ENCODE measurements around the gene RILPL2. TPM values are rescaled to one million over a fixed set of nuclear protein-coding genes. Genes with fewer than 3 reads are reported as not detected.

The RILPL2 gene
- total RNA-seq, 1 experiment from 2014 or later = 3.6 TPM

DNA sequence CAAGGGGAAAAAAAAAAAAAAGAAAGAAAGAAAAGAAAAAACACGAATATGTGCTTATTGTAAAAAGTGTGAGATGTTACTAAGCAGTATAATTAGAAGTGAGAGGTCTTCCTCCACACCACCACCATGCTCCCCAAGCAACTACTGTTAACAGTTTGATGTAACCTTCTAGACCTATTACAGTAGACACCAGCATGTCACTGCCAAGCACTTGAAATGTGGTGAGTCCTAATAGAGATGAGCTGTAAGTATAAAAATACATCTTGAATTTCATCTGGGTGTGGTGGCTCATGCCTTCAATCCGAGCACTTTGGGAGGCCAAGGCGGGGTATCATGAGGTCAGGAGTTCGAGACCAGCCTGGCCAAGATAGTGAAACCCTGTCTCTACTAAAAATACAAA is 13.4 kb upstream of the RILPL2 start:
- intact Hi-C loops (cut with micrococcal nuclease; ENCODE audit: unreplicated experiment) = no loop called here
- POLR2A ChIA-PET (ENCODE audit: unreplicated experiment) = no interaction called here
- no TSS peak for BruUV-seq (replicated peaks)

GRCh38 chr12:123449249-123449733 is 12.8 kb upstream of the RILPL2 start:
- Histone ChIP-seq H3K4me1 (replicated peaks; ENCODE audit: insufficient read depth) (peaks cover 38% of the 10 kb centered on the region), H3K27me3 (ENCODE audit: insufficient read depth, low read depth) (no peaks in the 10 kb centered on the region), H3F3A (ENCODE audit: insufficient read depth, low read depth) (peaks cover 55% of the 10 kb centered on the region), H3K4me3 (no peak overlapping the region), H3K9me3 (ENCODE audit: insufficient read depth, low read depth) (no peaks in the 10 kb centered on the region), H2AFZ (peak overlapping the region; percentile 39; the same call in 1 of the 2 replicates), H4K20me1 (ENCODE audit: insufficient read depth) (no peaks in the 10 kb centered on the region), H3K4me2 (no peak overlapping the region), H3K9me2 (ENCODE audit: insufficient read depth) (no peaks in the 10 kb centered on the region), H3K36me3 (ENCODE audit: low read depth) (no peaks in the 10 kb centered on the region), H3K79me2 (ENCODE audit: low read depth) (no peaks in the 10 kb centered on the region), H3K27ac (0 out of 2 replicates have a peak overlapping the region, but pooled peaks have one; percentile 16)
- POLR2A ChIA-PET (ENCODE audit: unreplicated experiment) = no interaction called here
- TF ChIP-seq EZH2 (IDR thresholded peaks at IDR 0.05; ENCODE audit: low read depth) = no peak
- TF ChIP-seq, protein P1, sequence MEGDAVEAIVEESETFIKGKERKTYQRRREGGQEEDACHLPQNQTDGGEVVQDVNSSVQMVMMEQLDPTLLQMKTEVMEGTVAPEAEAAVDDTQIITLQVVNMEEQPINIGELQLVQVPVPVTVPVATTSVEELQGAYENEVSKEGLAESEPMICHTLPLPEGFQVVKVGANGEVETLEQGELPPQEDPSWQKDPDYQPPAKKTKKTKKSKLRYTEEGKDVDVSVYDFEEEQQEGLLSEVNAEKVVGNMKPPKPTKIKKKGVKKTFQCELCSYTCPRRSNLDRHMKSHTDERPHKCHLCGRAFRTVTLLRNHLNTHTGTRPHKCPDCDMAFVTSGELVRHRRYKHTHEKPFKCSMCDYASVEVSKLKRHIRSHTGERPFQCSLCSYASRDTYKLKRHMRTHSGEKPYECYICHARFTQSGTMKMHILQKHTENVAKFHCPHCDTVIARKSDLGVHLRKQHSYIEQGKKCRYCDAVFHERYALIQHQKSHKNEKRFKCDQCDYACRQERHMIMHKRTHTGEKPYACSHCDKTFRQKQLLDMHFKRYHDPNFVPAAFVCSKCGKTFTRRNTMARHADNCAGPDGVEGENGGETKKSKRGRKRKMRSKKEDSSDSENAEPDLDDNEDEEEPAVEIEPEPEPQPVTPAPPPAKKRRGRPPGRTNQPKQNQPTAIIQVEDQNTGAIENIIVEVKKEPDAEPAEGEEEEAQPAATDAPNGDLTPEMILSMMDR (conservative IDR thresholded peaks at IDR 0.05) = no peak
- no peak for DNase-seq
- CTCF ChIA-PET = no interaction called here
- BruUV-seq (replicated peaks) = no TSS peak
- intact Hi-C loops (cut with micrococcal nuclease; ENCODE audit: unreplicated experiment) = no loop called here

More for the DNA sequence above, 13.4 kb upstream of the RILPL2 start:
- H3K4me2 ChIP-seq = no peak overlapping the region
- H3K9me3 ChIP-seq (ENCODE audit: insufficient read depth, low read depth) = no peaks in the 10 kb centered on the region
- no peak overlapping the region for H3K27ac ChIP-seq
- no peaks in the 10 kb centered on the region for H3K79me2 ChIP-seq (ENCODE audit: low read depth)
- no peak overlapping the region for H3K4me3 ChIP-seq
- no peaks in the 10 kb centered on the region for H4K20me1 ChIP-seq (ENCODE audit: insufficient read depth)
- CTCF ChIA-PET = interaction anchor here (0.6 kb wide), 1 partner anchor 10 kb away, joined by 5 read pairs; no protein-coding TSS in a partner anchor
- peaks cover 33% of the 10 kb centered on the region for H3K4me1 ChIP-seq (replicated peaks; ENCODE audit: insufficient read depth)
- no peak for DNase-seq
- H3F3A ChIP-seq (ENCODE audit: insufficient read depth, low read depth) = peaks cover 50% of the 10 kb centered on the region
- no peaks in the 10 kb centered on the region for H3K9me2 ChIP-seq (ENCODE audit: insufficient read depth)
- H3K27me3 ChIP-seq (ENCODE audit: insufficient read depth, low read depth) = no peaks in the 10 kb centered on the region
- TF ChIP-seq EZH2 (IDR thresholded peaks at IDR 0.05; ENCODE audit: low read depth) = no peak
- TF ChIP-seq, protein P1 (conservative IDR thresholded peaks at IDR 0.05) = no peak
- H2AFZ ChIP-seq = no peak overlapping the region
- H3K36me3 ChIP-seq (ENCODE audit: low read depth) = no peaks in the 10 kb centered on the region

DNA sequence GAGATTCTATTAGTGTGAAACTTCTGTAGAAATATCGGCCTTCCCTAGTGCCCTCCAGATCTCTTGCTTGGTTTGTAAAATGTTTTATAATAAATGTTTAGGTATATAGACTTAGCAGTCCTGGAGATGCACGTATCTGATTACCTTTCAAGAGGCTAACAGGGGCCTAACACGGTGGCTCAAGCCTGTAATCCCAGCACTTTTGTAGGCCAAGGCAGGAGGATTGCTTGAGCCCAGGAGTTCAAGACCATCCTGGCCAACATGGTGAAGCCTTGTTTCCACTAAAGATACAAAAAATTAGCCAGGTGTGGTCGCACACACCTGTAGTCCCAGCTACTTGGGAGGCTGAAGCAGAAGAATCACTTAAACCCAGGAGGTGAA is 9.8 kb upstream of the RILPL2 start:
- Histone ChIP-seq H3K4me1 (replicated peaks; ENCODE audit: insufficient read depth) (peaks cover 43% of the 10 kb centered on the region), H3K9me3 (ENCODE audit: insufficient read depth, low read depth) (no peaks in the 10 kb centered on the region), H3K27ac (peak overlapping the region; percentile 75), H3K4me2 (peak overlapping the region; percentile 68), H3K4me3 (no peak overlapping the region; the same call in 1 of the 2 replicates), H4K20me1 (ENCODE audit: insufficient read depth) (no peaks in the 10 kb centered on the region), H3F3A (ENCODE audit: insufficient read depth, low read depth) (peaks cover 53% of the 10 kb centered on the region), H3K79me2 (ENCODE audit: low read depth) (no peaks in the 10 kb centered on the region), H3K9me2 (ENCODE audit: insufficient read depth) (no peaks in the 10 kb centered on the region), H3K36me3 (ENCODE audit: low read depth) (no peaks in the 10 kb centered on the region), H3K27me3 (ENCODE audit: insufficient read depth, low read depth) (no peaks in the 10 kb centered on the region), H2AFZ (no peak overlapping the region)
- DNase-seq = no peak
- BruUV-seq (replicated peaks) = no TSS peak
- ChIA-PET CTCF (no interaction called here), POLR2A (ENCODE audit: unreplicated experiment) (interaction anchor here (0.7 kb wide), 1 partner anchor 22 kb away, joined by 9 read pairs; no protein-coding TSS in a partner anchor)
- intact Hi-C loops (cut with micrococcal nuclease; ENCODE audit: unreplicated experiment) = no loop called here
- no peak for TF ChIP-seq EZH2 (IDR thresholded peaks at IDR 0.05; ENCODE audit: low read depth)
- TF ChIP-seq, protein P1 (conservative IDR thresholded peaks at IDR 0.05) = no peak
